ENCODE data around the gene ZNF362. TPM values are rescaled to one million over a fixed set of nuclear protein-coding genes. Genes with fewer than 3 reads are reported as not detected.

Gene ZNF362
- total RNA-seq, 1 experiment from 2014 or later = 10.8 TPM

DNA sequence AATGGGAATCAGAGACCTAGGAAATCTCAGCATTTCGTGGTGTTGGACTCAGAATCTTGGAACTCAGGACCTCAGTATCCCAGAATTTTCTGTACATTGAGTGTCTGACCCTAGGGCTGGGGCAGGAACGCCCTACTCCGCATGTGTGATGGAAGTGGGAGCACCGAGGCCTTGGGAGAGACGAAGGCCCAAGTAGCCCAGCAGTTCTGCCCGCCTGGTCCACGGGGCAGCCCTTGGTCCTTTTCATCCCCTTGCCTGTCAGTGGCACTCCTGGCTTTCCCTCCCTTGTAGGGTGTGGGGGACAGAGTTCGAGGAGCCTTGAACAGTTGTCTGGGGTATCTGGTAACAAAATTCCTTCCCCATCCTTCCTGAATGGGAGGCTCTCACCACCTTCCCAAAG lies 54.4 kb downstream of the ZNF362 start:
- H3K9me2 ChIP-seq (replicated peaks; ENCODE audit: low read length) = no peaks in the 10 kb centered on the region
- intact Hi-C loops (cut with micrococcal nuclease) = no loop called here
- no peak overlapping the region for H2AFZ ChIP-seq (ENCODE audit: low read length)
- no peak overlapping the region for H3K4me3 ChIP-seq (ENCODE audit: low read length)
- H3K27me3 ChIP-seq (ENCODE audit: low read length) = no peaks in the 10 kb centered on the region
- no peak for DNase-seq
- H3K9ac ChIP-seq (ENCODE audit: low read length) = no peak overlapping the region
- BruUV-seq (replicated peaks) = no TSS peak
- TF ChIP-seq, protein P1, sequence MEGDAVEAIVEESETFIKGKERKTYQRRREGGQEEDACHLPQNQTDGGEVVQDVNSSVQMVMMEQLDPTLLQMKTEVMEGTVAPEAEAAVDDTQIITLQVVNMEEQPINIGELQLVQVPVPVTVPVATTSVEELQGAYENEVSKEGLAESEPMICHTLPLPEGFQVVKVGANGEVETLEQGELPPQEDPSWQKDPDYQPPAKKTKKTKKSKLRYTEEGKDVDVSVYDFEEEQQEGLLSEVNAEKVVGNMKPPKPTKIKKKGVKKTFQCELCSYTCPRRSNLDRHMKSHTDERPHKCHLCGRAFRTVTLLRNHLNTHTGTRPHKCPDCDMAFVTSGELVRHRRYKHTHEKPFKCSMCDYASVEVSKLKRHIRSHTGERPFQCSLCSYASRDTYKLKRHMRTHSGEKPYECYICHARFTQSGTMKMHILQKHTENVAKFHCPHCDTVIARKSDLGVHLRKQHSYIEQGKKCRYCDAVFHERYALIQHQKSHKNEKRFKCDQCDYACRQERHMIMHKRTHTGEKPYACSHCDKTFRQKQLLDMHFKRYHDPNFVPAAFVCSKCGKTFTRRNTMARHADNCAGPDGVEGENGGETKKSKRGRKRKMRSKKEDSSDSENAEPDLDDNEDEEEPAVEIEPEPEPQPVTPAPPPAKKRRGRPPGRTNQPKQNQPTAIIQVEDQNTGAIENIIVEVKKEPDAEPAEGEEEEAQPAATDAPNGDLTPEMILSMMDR (conservative IDR thresholded peaks at IDR 0.05; ENCODE audit: low read depth, low read length) = no peak
- TF ChIP-seq EZH2 (IDR thresholded peaks at IDR 0.05; ENCODE audit: low read length, unreplicated experiment) = no peak
- no peak for TF ChIP-seq EZH2phosphoT487 (IDR thresholded peaks at IDR 0.05; ENCODE audit: borderline replicate concordance, low read length)
- no peaks in the 10 kb centered on the region for H3K9me3 ChIP-seq (ENCODE audit: low read length)
- H4K20me1 ChIP-seq (ENCODE audit: low read length) = no peaks in the 10 kb centered on the region
- ChIA-PET POLR2A (ENCODE audit: unreplicated experiment) (no interaction called here), CTCF (no interaction called here)
- no peaks in the 10 kb centered on the region for H3F3A ChIP-seq (ENCODE audit: low read length, unreplicated experiment)
- no peaks in the 10 kb centered on the region for H3K4me1 ChIP-seq (ENCODE audit: insufficient read depth, low read length)
- H3K27ac ChIP-seq (ENCODE audit: low read length) = no peak overlapping the region
- ATAC-seq = no peak
- H3K4me2 ChIP-seq (ENCODE audit: low read length) = no peak overlapping the region
- no peaks in the 10 kb centered on the region for H3K36me3 ChIP-seq (ENCODE audit: low read depth, low read length)
- H3K79me2 ChIP-seq (ENCODE audit: low read length) = no peaks in the 10 kb centered on the region

DNA sequence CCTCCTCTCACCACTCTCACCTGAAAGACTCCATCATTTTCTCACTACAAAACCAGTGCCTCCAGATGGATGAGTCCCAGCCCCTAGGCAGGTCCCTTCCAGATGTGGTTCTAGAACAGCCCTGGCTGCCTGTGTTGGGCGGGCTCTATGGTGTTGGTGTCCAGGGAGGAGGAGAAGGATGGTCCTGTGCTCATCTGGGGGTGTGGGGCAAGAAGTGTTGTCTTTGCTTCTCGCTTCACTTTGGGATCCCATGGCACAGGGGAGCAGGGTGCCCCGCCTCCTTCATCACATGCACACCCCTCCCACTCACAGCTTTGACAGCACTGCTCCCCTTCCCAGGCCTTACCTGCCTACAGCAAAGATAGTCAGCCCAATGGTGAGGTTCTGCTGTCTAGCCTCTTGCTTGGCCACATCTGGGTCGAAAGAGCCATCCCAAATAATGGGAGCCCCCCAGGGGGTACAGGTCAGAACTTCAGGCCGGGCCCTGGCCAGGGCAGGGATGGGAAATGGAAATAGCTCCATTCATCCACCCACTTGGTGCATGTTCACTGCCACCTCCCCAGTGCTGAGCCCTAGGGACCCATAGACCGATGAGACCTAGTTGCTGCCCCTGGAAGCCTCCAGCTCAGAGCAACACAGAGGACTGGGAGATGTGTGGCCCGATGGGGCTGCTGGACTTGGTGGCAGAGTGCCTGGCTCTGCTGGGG lies 55.6 kb downstream of the ZNF362 start:
- Histone ChIP-seq H3K9ac (ENCODE audit: low read length) (no peak overlapping the region), H4K20me1 (ENCODE audit: low read length) (no peaks in the 10 kb centered on the region), H3F3A (ENCODE audit: low read length, unreplicated experiment) (no peaks in the 10 kb centered on the region), H3K9me2 (replicated peaks; ENCODE audit: low read length) (no peaks in the 10 kb centered on the region), H3K9me3 (ENCODE audit: low read length) (no peaks in the 10 kb centered on the region), H3K36me3 (ENCODE audit: low read depth, low read length) (no peaks in the 10 kb centered on the region), H3K4me2 (ENCODE audit: low read length) (no peak overlapping the region), H3K27ac (ENCODE audit: low read length) (no peak overlapping the region), H2AFZ (ENCODE audit: low read length) (no peak overlapping the region), H3K4me3 (ENCODE audit: low read length) (no peak overlapping the region), H3K79me2 (ENCODE audit: low read length) (no peaks in the 10 kb centered on the region), H3K27me3 (ENCODE audit: low read length) (no peaks in the 10 kb centered on the region), H3K4me1 (ENCODE audit: insufficient read depth, low read length) (no peaks in the 10 kb centered on the region)
- TF ChIP-seq, protein P1 (conservative IDR thresholded peaks at IDR 0.05; ENCODE audit: low read depth, low read length) = no peak
- no peak for TF ChIP-seq EZH2phosphoT487 (IDR thresholded peaks at IDR 0.05; ENCODE audit: borderline replicate concordance, low read length)
- TF ChIP-seq EZH2 (IDR thresholded peaks at IDR 0.05; ENCODE audit: low read length, unreplicated experiment) = no peak
- CTCF ChIA-PET = no interaction called here
- intact Hi-C loops (cut with micrococcal nuclease) = no loop called here
- POLR2A ChIA-PET (ENCODE audit: unreplicated experiment) = no interaction called here
- ATAC-seq (no peak), DNase-seq (no peak)
- BruUV-seq (replicated peaks) = no TSS peak

DNA sequence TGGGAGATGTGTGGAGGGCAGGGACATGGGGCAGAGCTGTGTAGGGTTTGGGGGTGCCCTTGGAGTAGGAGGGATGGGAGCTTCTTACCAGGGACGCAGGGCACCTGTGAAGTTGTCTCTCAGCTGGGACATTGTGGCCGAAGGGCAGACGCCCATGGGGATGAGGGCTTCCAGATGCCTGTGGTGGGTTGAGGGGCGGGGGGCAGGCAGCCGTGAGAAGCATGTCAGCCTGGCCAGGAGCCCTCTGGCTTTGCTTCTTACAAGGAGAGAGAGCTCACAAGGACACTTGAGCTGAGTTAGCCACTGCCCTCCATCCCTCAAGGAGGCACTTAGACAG lies 56.1 kb downstream of the ZNF362 start:
- no peaks in the 10 kb centered on the region for H3K27me3 ChIP-seq (ENCODE audit: low read length)
- no peaks in the 10 kb centered on the region for H3K79me2 ChIP-seq (ENCODE audit: low read length)
- no peak overlapping the region for H3K9ac ChIP-seq (ENCODE audit: low read length)
- no peak overlapping the region for H3K27ac ChIP-seq (ENCODE audit: low read length)
- no peak overlapping the region for H3K4me3 ChIP-seq (ENCODE audit: low read length)
- no peak overlapping the region for H2AFZ ChIP-seq (ENCODE audit: low read length)
- no peak for DNase-seq
- TF ChIP-seq, protein P1 (conservative IDR thresholded peaks at IDR 0.05; ENCODE audit: low read depth, low read length) = no peak
- TF ChIP-seq EZH2 (IDR thresholded peaks at IDR 0.05; ENCODE audit: low read length, unreplicated experiment) (no peak), EZH2phosphoT487 (IDR thresholded peaks at IDR 0.05; ENCODE audit: borderline replicate concordance, low read length) (no peak)
- no peak for ATAC-seq
- H4K20me1 ChIP-seq (ENCODE audit: low read length) = no peaks in the 10 kb centered on the region
- no peaks in the 10 kb centered on the region for H3K36me3 ChIP-seq (ENCODE audit: low read depth, low read length)
- H3K4me1 ChIP-seq (ENCODE audit: insufficient read depth, low read length) = no peaks in the 10 kb centered on the region
- H3K9me3 ChIP-seq (ENCODE audit: low read length) = no peaks in the 10 kb centered on the region
- BruUV-seq (replicated peaks) = no TSS peak
- POLR2A ChIA-PET (ENCODE audit: unreplicated experiment) = no interaction called here
- intact Hi-C loops (cut with micrococcal nuclease) = no loop called here
- no peak overlapping the region for H3K4me2 ChIP-seq (ENCODE audit: low read length)
- H3K9me2 ChIP-seq (replicated peaks; ENCODE audit: low read length) = no peaks in the 10 kb centered on the region
- no peaks in the 10 kb centered on the region for H3F3A ChIP-seq (ENCODE audit: low read length, unreplicated experiment)
- CTCF ChIA-PET = no interaction called here
